CD4-positive, alpha-beta T cell treated with Interleukin-21 for 1 hour (primary cell): ENCODE measurements around the gene SBF1.

Experiments used
- DNase-seq: peaks from one replicate; pipeline ENCODE4 v3.0.0-alpha.2; 2020

Gene SBF1

GRCh38 chr22:50467341-50467740 lies 7.5 kb downstream of the SBF1 start:
- DNase-seq = no peak

DNA sequence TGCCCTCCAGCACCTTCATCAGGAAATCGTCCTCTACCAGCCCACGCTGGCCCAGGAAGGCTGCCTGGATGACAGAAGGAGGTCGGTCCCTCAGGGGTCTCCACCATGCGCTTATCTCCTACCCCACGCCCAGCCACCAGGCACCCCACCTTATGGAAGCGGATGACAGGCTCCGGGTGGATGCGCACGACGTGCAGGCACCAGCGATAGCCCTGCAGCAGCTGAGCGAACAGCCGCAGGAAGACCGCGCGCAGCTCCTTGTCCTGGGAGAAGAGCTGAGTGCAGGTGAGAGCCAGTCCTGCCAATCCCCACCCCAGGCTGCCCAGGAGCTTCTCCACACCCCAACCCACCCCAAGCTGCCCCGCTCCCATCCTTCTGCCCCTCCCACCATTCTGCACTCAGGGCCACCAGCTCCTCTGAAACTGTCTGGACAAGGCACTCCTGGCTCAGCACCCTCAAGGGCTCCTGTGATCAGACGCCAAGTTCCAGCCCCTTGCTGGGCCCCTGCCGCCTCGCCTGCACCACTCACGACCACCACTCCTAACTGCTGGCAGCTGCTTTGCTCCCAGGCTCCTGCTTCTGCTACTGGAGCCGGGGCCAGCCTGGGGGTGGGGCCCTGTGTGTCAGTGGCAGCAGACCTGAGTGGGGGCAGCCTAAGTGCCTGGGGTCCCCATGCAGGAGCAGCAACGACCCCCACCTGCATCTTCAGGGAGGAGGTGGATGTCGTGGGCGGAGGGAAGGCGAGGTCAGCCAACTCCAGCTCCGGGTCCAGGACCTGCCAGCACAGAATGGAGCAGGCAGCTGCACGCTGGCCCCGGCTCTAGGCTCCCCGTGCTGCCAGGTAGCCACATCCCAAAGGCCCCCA lies 9.5 kb downstream of the SBF1 start:
- no peak for DNase-seq

- DNase-seq = no peak
These were observed 10.4 kb downstream of the SBF1 start for GRCh38 chr22:50464451-50464850.

- no peak for DNase-seq
These were observed 11.5 kb downstream of the SBF1 start for GRCh38 chr22:50463188-50463900.

- no peak for DNase-seq
These were observed 12.8 kb downstream of the SBF1 start for GRCh38 chr22:50461979-50462540.

GRCh38 chr22:50461536-50461935 lies 13.3 kb downstream of the SBF1 start:
- no peak for DNase-seq

DNA sequence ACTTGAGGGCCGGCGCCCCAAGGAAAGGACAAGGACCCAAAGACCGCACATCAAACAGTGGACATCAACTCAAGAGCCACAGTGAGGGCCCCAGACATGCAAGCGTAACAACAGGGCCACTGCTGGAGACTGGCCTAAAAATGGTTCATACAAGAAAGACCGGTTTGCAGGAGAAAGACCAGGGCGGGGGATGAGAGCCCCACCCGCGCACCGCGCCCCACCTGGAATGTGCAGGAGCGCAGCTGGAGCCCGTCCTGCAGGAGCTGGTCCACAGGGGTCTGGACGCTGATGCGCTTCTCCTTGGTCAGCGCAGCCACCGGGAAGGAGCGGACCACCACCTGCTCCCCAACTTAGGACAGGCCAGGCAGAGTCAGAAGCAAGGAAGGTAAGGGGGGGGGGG lies 13.9 kb downstream of the SBF1 start:
- DNase-seq = no peak

- no peak for DNase-seq
These were observed 15.2 kb downstream of the SBF1 start for GRCh38 chr22:50459496-50460140.

DNA sequence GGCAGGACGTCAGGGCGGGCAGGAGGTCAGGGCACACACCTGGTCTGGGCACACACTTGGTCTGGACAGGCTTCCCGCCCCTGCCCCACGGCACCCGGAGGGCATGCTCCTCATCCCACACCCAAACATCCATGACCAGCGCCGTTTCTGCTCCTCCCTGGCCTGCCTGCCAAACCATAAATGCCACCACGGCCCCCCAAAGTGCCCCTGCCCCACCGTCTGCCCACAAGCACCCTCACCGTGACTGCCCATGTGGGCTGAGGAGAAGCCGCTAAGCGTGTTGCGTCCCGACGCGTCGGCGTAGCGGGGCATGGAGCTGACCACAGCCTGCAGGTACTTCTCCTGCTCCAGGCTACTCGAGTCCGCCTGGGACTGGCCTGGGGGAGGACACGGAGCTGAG lies 15.8 kb downstream of the SBF1 start:
- no peak for DNase-seq

DNA sequence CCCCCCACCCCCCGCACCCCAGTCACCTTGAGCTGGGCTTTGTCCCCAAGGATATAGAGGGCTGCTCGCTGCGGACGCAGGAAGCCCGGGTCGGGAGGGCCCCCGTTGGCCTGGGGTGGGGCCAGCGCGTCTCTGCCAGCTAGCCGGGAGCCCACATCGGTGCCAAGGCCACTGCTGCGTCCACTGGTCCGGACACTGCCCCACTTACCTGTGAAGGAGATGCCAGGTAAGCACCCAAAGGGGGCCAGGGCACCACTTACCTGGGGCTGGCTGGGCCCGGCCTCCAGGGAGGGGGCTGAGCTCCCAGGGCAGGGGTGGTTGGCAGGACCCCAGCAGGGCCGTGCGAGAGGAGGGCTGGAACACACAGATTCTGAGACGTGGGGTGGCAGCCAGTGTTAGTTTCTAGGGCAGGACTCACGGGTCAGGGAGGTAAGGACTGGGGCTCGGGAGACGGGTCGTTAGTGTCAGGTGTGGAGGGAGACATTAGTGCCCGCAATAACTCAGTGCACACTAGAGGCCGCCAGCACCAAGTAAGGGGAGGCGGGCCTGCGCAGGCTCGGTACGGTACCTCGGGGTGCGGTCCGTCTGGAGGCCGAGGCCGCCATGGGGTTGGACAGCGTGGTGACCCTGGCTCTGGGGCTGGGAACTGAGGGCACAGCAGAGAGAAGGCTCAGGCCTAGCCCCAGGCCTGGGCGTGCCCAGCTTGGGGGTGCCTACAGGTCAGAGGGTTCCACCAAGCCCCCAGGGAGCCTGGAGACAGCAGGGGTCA lies 18.2 kb downstream of the SBF1 start:
- DNase-seq = no peak

GRCh38 chr22:50456026-50456425 lies 18.8 kb downstream of the SBF1 start:
- no peak for DNase-seq

DNA sequence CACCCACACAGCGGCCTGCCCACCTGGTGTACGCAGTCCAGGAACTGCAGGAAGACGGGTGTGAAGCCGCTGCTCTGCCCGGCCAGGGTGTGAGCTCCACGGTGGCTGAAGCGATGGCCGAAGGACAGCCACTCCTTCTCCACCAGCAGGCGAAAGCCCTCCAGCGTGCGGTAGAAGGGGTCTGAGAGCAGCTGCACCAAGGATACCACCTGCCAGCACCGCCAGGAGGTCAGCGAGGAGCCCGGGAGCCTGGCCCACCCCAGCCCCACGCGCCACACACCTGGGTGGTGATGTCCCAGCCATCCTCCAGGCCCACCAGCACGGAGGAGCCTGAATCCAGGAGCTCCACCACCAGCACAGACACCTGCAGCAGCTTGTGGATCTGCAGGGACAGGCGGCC lies 19.6 kb downstream of the SBF1 start:
- no peak for DNase-seq

DNA sequence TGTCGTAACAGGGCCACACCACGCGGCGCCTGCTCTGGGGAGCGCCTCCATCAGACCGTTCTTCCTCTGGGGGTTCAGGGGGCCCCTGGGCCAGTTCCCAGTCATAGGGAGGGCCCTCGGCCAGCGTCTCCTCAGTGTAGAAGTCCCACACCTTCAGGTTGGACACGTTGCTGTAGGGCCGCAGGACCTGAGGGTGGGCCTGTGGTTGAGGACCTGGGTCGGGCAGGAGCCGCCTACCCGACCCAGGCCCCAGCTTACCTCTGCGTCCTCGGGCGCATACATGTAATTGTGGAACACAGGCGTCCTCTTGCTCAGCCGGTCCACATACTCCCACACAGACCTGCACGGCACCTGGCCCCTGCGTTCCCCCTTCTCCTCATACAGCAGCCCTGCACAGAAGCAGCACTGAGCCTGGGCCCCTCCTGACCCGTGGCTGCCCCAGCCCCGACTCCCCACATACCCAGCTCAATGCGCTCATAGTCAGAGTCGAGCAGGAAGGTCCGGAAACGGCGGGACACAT lies 20.2 kb downstream of the SBF1 start:
- DNase-seq = no peak

- no peak for DNase-seq
These were observed 22.2 kb downstream of the SBF1 start for GRCh38 chr22:50452649-50453048.

DNA sequence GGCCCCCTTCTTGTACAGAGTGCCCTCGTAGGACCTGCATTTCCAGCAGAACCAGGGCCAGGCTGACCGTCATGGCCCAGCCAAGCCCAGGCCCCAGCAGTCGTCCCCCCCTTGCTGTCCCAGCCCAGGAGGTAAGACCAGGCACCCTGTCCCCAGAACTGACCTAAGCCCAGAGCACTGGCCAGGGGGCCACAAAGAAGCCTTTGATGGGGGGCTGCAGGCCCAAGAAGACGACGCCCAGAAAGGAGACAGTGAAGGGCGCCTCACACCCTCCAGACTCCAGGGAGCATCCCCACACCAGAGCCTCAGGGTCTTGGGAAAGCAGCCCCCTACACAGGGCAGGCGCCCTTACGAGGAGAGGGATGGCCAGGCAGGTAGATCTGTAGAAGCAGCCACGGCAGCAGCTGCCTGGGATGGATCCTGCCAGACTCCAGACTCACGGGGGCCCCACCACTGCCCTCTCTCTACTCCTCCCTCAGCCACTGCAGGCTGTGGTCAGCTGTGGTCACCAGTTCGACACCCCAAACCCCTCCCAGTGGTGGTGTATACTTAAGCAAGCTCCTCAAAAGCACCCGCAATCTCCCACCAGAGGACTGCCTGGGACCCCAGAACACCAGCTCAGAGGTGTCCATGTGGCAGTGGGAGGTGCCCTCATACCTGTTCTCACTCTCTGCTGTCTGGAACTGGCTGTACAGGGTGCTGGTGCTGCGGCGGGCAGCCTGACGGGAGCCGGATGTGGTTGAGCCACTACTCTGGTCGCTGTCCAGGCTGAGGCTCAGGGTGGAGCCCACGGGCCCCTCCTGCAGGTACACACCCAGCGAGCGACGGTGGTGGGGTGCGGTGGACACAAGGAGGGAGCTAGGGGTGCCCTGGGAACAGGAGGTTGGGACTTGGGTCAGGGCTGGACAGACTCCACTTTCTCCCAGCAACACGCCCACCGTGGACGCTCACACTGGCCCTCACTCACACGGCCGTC lies 27.0 kb downstream of the SBF1 start:
- DNase-seq = no peak

- DNase-seq = no peak
These were observed 27.9 kb downstream of the SBF1 start for GRCh38 chr22:50446708-50447575.

GRCh38 chr22:50445880-50446707 lies 28.7 kb downstream of the SBF1 start:
- DNase-seq = no peak

- DNase-seq = peak; percentile 55
These were observed 29.6 kb downstream of the SBF1 start for GRCh38 chr22:50445071-50445879.
